Type B pancreatic cell (in vitro differentiated cells): Measurements from ENCODE around the gene FRY. TPM values are rescaled to one million over a fixed set of nuclear protein-coding genes. Genes with fewer than 3 reads are reported as not detected.

Experiments used
- DNase-seq: peaks from one replicate; pipeline ENCODE4 v3.0.0; 2021; ENCODE audit warnings: mixed read lengths; ENCODE audit not compliant: unreplicated experiment; ENCODE audit errors: extremely low spot score
- H3K27ac Mint-ChIP-seq: 2 replicates; pipeline ENCODE4 v1.8.0; 2021; ENCODE audit warnings: mild to moderate bottlenecking, mixed read lengths
- H3K27me3 Mint-ChIP-seq: 2 replicates; pipeline ENCODE4 v1.8.0; 2021; ENCODE audit warnings: mixed read lengths
- H3K36me3 Mint-ChIP-seq: 2 replicates; pipeline ENCODE4 v1.8.0; 2021; ENCODE audit warnings: mixed read lengths
- H3K4me1 Mint-ChIP-seq: one replicate; pipeline ENCODE4 v1.8.0; 2021; ENCODE audit warnings: mixed read lengths; ENCODE audit not compliant: unreplicated experiment
- H3K4me3 Mint-ChIP-seq: 2 replicates; pipeline ENCODE4 v1.8.0; 2021; ENCODE audit warnings: mild to moderate bottlenecking, mixed read lengths
- H3K9me3 Mint-ChIP-seq: 2 replicates; pipeline ENCODE4 v1.8.0; 2021; ENCODE audit warnings: mixed read lengths
- total RNA-seq: library from RNA; stranded (reverse); gene quantifications from 2 replicates; pipeline ENCODE4 v1.2.1, GENCODE V29; 2021; ENCODE audit warnings: low replicate concordance
- TF ChIP-seq, protein P1 (sequence below): fragments of 200-600 bp; sonication (generic); conservative IDR thresholded peaks from 2 replicates; pipeline ENCODE4 v1.5.0; 2021; ENCODE audit warnings: antibody characterized with exemption, mild to moderate bottlenecking

FRY gene
- total RNA-seq, 1 donor from 2014 or later, result 13.4 TPM

GRCh38 chr13:32299893-32300292, 268.3 kb downstream of the FRY start:
- no peaks in the 10 kb centered on the region for H3K9me3 Mint-ChIP-seq
- TF ChIP-seq, protein P1, sequence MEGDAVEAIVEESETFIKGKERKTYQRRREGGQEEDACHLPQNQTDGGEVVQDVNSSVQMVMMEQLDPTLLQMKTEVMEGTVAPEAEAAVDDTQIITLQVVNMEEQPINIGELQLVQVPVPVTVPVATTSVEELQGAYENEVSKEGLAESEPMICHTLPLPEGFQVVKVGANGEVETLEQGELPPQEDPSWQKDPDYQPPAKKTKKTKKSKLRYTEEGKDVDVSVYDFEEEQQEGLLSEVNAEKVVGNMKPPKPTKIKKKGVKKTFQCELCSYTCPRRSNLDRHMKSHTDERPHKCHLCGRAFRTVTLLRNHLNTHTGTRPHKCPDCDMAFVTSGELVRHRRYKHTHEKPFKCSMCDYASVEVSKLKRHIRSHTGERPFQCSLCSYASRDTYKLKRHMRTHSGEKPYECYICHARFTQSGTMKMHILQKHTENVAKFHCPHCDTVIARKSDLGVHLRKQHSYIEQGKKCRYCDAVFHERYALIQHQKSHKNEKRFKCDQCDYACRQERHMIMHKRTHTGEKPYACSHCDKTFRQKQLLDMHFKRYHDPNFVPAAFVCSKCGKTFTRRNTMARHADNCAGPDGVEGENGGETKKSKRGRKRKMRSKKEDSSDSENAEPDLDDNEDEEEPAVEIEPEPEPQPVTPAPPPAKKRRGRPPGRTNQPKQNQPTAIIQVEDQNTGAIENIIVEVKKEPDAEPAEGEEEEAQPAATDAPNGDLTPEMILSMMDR, result no peak
- no peaks in the 10 kb centered on the region for H3K36me3 Mint-ChIP-seq
- no peak overlapping the region for H3K27ac Mint-ChIP-seq
- H3K4me1 Mint-ChIP-seq, result no peaks in the 10 kb centered on the region
- no peak for DNase-seq
- peaks cover 7% of the 10 kb centered on the region for H3K27me3 Mint-ChIP-seq
- H3K4me3 Mint-ChIP-seq, result no peak overlapping the region

GRCh38 chr13:32300406-32300805, 268.8 kb downstream of the FRY start:
- H3K4me1 Mint-ChIP-seq, result no peaks in the 10 kb centered on the region
- no peak overlapping the region for H3K27ac Mint-ChIP-seq
- H3K4me3 Mint-ChIP-seq, result no peak overlapping the region
- TF ChIP-seq, protein P1, result no peak
- H3K9me3 Mint-ChIP-seq, result no peaks in the 10 kb centered on the region
- H3K36me3 Mint-ChIP-seq, result no peaks in the 10 kb centered on the region
- peaks cover 7% of the 10 kb centered on the region for H3K27me3 Mint-ChIP-seq
- no peak for DNase-seq

- TF ChIP-seq, protein P1, result no peak
- H3K4me1 Mint-ChIP-seq, result no peaks in the 10 kb centered on the region
- H3K9me3 Mint-ChIP-seq, result no peaks in the 10 kb centered on the region
- no peak for DNase-seq
- peaks cover 7% of the 10 kb centered on the region for H3K27me3 Mint-ChIP-seq
- no peaks in the 10 kb centered on the region for H3K36me3 Mint-ChIP-seq
- no peak overlapping the region for H3K27ac Mint-ChIP-seq
- H3K4me3 Mint-ChIP-seq, result no peak overlapping the region
Observed at GRCh38 chr13:32300920-32301319, 269.3 kb downstream of the FRY start.

GRCh38 chr13:32302461-32302860, 270.9 kb downstream of the FRY start:
- Mint-ChIP-seq H3K4me3 (no peak overlapping the region), H3K27me3 (peaks cover 7% of the 10 kb centered on the region), H3K27ac (no peak overlapping the region), H3K4me1 (no peaks in the 10 kb centered on the region), H3K36me3 (no peaks in the 10 kb centered on the region), H3K9me3 (no peaks in the 10 kb centered on the region)
- DNase-seq, result no peak
- TF ChIP-seq, protein P1, result no peak

- TF ChIP-seq, protein P1, result no peak
- Mint-ChIP-seq H3K9me3 (no peaks in the 10 kb centered on the region), H3K27ac (no peak overlapping the region), H3K4me3 (no peak overlapping the region), H3K36me3 (no peaks in the 10 kb centered on the region), H3K4me1 (peaks cover 5% of the 10 kb centered on the region), H3K27me3 (no peaks in the 10 kb centered on the region)
- no peak for DNase-seq
Observed at GRCh38 chr13:32305646-32306045, 274.1 kb downstream of the FRY start.
